GM21529 (cell line): Measurements from ENCODE around the gene ZFP36.
"Not testable (repeated sequence)": the region's sequence is repeated elsewhere in the genome, so short reads cannot be mapped to it uniquely, and the experiment has no call there.

Source experiments
- ATAC-seq: cut with Tn5 transposase; IDR thresholded peaks from one replicate; pipeline ENCODE4 v1.9.1; 2021; ENCODE audit not compliant: unreplicated experiment

The ZFP36 gene

DNA sequence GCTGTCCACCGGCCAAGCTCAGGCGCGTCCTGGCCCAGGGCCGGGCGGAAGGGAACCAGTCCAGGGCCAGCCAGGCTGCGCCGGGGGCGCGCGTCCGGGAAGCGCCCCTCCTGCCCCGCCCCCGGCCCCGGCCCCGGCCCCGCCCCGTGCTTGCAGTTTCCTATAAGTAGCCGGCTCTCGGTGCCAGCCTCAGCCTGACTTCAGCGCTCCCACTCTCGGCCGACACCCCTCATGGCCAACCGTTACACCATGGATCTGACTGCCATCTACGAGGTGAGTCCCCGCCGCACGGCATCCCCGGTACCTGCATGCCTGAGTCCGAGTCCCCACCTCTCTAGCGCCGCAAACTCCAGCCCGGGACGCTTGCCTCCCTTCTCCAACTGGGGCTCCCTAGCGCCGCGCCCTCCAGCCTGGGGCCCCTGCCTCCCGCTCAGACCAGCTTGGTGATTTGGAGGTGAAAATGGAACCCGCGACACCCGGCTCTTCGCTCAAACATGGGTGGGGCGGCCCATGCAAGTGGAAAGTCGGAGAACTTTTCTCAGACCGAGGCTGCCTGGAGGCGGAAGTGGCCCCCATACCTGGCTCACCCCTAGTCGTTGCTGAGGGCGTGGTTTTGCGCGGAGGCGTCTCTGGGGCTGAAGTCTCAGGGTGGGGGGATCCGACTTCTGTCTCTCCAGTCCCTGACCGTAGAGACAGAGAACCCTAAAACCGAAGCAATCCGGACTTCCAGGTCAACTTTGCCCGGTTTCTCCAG lies at the start of gene ZFP36:
TSS of gene ZFP36 (plus strand) at position 192 of the 754 bp plus-strand sequence. CDS start at position 250, 58 bp downstream.
- no peak for ATAC-seq

DNA sequence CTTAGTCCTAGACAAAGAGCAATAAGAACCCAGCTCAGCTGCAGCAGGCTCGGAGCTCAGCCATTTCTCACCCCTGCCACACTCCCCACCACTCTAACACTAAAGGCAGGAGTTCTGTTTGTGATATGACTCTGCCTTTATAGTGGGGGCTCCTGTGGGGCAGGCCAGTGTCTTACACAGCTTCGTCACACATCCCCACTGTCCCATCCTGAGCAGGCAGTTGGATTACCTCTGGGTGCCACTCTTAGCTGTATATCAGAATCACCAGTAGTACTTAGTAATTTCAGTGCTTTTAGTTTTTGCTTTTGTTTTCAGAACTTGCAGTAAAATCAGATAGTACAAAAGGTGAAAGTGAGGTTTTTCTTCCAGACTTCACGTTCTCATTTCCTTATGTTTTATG lies 47.6 kb upstream of the ZFP36 start:
- no peak for ATAC-seq

DNA sequence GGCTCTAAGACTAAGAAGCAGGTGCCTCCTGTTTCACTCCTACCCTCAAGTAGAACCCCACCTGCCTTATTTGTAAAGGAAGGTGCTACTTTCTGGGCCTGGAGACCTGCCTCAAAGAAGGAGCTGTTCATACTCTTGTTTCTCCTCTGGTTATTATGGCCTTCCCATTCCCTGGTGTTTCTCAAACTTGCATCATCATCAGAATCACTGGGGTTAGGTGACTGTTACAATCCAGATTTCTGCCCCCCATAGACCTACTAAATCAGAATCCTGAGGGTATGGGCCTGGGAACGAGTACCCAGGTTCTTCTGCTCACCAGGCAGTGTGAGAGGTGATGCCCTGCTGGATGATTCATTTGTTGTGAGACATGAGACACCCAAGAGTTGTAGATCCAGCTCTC lies 46.0 kb upstream of the ZFP36 start:
- ATAC-seq, result no peak

DNA sequence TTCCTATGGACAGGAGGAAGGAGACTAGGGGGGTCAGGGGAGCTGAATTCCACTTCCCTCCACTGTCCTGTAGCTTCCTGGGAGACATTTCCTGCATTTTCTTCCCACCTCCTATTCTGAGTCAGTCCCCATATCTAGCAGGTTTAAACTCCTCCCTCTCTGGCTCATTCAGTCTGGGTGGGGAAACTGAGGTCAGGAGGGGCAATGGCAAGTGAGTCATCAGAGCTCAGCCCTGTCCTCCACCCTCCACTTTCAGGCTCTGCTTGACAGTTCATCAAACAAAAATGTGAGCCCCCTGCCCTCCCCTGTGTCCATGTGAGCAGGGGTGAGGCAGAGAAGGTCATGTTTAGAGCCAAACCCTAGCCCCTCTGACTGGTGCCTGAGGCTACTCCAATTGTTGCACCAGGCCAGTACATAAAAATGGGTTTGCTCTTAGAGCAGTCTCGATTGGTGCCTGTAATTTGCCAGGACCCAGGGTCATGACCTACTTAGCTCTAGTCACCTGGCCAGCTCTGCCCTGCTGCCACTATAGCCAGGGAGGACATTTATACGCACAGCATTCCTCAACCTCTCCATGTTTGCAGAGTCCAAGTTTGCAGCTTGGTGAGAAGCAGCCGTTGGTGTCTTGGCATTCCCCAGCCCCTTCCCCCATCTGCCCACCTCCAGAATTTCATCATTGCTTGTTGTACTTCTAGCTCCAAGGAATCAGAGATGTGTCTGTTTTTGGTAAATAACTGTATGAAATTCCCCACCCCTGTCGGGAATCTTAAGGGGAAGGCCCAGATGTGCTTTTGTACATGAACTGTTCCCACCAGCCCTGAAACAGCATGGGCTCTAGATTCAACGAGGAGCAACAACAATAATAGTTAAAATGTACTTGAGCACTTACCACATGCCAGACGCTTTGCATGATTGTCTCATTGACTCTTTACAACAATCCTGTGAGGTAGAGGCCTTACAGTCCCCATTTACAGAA lies 43.7 kb upstream of the ZFP36 start:
- no peak for ATAC-seq

GRCh38 chr19:39363901-39364457 lies 42.7 kb upstream of the ZFP36 start:
- ATAC-seq, result no peak

DNA sequence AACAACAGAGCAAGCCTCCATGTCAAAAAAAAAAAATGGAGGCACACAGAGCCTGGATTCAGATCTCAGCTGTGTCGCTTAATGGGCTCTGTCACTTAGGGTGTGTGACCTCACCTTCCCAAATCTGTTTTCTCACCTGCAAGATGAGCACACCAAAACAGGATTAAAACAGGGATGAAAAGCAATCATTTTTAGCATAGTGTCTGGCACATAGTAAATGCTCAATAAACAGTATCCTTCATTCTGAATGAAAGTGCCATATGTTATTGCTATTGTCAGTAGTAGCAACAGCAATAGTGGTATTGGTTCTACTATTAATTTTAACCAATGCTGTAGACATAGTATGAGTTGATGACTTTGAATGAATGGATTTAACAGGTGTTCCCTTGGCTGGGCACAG lies 41.1 kb upstream of the ZFP36 start:
- no peak for ATAC-seq

DNA sequence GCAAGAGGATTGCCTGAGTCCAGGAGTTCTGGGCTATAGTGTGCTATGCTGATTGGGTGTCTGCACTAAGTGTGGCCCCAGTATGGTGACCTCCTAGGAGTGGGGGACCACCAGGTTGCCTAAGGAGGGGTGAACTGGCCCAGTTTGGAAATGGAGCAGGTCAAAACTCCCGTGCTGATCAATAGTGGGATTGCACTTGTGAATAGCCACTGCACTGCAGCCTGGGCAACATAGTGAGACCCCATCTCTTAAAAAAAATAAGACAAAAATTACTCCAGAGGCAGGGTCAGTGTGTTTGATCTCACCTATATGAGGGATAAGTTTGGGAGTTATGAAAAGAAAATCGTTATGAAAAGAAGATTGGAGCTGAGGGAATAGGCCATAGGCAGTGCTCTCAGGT lies 37.4 kb upstream of the ZFP36 start:
- no peak for ATAC-seq

DNA sequence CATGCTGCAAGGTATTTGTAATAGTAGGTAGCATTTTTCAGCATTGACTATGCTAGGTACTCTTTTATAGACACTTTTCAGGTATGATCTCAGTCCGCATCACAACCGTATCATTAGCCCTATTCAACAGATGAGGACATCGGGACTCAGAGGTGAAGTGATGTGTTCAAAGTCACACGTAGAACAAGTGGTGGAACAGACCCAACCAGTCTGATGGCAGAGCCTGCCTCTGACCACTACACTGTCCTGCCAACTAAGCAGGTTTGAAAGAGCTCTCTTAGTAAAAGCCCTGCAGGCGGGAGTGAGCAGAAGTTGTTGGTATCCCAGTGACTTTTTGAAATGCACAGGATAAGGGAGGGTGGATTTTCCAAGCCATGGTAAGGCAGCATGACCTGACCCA lies 35.9 kb upstream of the ZFP36 start:
- no peak for ATAC-seq

GRCh38 chr19:39372047-39372802 lies 34.4 kb upstream of the ZFP36 start:
- ATAC-seq, result no peak

GRCh38 chr19:39372941-39373340 lies 33.7 kb upstream of the ZFP36 start:
- ATAC-seq, result no peak

GRCh38 chr19:39375929-39376328 lies 30.7 kb upstream of the ZFP36 start:
- no peak for ATAC-seq

GRCh38 chr19:39377373-39378362 lies 29.0 kb upstream of the ZFP36 start:
- ATAC-seq, result no peak

- not testable (repeated sequence) for ATAC-seq
Measured at GRCh38 chr19:39379366-39379765, 27.3 kb upstream of the ZFP36 start.

DNA sequence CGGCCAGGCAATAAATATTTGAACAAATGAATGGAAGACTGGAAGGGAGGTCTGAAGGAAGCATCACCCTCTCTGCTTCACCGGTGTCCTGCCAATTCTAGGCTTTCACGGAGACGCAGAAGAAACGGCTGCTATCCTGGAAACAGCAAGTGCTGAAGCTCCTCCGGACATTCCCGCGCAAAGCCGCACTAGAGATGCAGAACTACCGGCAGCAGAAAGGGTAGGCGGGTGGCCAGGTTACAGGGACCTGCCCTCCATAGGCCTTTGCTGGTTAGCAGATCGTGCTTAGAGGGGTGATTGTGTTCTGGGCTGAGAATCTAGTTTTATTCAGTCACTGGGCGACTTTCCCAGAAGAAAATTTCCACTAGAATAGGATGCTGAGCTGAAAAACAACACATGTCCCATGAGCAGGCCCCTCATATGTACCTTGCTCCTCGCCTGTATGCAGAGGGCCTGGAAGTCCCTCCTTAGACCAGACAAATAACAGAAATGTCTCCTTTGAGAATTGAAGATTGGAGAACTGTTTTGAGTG lies 26.7 kb upstream of the ZFP36 start:
- ATAC-seq, result no peak

GRCh38 chr19:39380521-39381502 lies 25.8 kb upstream of the ZFP36 start:
- no peak for ATAC-seq

DNA sequence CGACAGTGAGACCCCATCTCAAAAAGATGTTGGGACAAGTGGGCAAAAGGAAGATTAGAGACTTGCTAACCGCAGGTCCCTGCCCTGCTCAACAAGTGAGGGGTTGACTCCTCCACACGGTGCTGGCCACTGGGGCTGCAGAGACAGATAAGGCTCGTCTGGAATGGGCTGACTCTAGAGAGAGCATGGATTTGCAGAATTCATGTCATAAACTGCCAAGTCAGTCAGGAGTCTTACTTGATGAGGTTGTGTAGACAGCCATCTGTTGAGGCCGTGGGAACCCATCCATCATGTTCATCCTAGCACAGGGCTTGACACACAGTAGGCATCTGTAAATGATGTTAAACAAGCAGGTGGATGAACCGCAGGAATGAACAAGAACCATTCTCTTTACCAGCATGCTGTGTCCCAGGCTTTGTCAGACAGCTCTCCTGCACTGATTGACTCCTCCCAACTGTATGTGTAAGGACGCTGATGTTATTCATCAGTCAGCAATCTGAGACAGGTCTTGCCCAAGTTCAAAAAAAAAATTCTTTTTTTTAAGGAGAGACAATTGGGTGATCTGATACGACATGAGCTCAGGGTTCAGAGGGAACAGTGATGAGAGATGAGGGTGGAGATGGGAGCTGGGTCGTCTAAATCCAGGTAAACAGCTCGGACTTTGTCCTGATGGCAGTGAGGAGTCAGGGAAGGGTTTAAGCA lies 24.6 kb upstream of the ZFP36 start:
- ATAC-seq, result no peak

- no peak for ATAC-seq
Measured at GRCh38 chr19:39382991-39383828, 23.4 kb upstream of the ZFP36 start.
